GM12801 (cell line): Measurements from ENCODE around the gene EPHA6.

ENCODE experiments used
- CTCF ChIP-seq: IDR thresholded peaks from one replicate; pipeline ENCODE4 v1.5.1; 2011; ENCODE audit warnings: control low read depth; ENCODE audit not compliant: insufficient read length; ENCODE audit errors: extremely low read depth

EPHA6 gene

GRCh38 chr3:97612632-97613031, 798.2 kb downstream of the EPHA6 start:
- TF ChIP-seq CTCF, result no peak

GRCh38 chr3:97613139-97613538, 798.7 kb downstream of the EPHA6 start:
- TF ChIP-seq CTCF, result no peak

- no peak for TF ChIP-seq CTCF
Measured at GRCh38 chr3:97636465-97636864, 822.1 kb downstream of the EPHA6 start.

- TF ChIP-seq CTCF, result no peak
Measured at GRCh38 chr3:97646932-97647331, 832.5 kb downstream of the EPHA6 start.

GRCh38 chr3:97647441-97647982, 833.1 kb downstream of the EPHA6 start:
- TF ChIP-seq CTCF, result no peak

DNA sequence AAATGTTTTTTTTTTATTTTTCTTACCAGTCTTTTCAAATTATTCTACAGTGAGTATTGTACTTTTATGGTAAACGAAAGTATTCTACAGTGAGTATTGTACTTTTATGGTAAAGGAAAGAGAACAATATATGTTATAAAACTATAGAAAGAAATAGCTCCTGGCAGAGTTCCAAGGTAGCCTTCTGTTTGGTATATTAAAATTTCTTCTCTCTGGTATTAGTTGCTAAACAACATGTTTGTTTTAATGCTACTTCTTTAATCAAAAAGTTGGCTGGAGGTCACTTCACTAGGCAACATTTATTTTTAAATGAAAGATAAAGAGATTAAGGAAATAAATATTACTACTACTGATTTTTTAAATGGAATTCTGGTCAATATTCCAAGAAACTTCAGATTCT, 841.6 kb downstream of the EPHA6 start:
- TF ChIP-seq CTCF, result no peak

DNA sequence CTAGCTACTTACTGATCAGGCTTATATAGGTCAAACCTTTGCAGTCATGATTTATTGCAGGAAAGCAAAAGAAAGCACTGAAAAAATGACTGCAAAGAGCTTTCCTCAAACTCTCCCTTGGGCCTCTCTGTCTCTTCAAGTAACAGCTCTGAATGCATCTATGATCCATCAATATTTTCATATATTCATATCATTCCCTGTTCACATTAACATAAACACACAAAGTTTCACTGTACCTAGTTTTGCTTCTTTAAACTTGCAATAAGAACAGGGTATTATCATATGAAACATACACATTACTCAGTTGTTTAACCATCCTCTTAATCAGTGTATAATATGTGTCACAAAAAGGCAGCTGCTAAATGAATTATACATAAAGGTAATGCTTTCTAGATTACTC, 842.2 kb downstream of the EPHA6 start:
- no peak for TF ChIP-seq CTCF
